Measurements from ENCODE around the gene CHRNA4.

The CHRNA4 gene

DNA sequence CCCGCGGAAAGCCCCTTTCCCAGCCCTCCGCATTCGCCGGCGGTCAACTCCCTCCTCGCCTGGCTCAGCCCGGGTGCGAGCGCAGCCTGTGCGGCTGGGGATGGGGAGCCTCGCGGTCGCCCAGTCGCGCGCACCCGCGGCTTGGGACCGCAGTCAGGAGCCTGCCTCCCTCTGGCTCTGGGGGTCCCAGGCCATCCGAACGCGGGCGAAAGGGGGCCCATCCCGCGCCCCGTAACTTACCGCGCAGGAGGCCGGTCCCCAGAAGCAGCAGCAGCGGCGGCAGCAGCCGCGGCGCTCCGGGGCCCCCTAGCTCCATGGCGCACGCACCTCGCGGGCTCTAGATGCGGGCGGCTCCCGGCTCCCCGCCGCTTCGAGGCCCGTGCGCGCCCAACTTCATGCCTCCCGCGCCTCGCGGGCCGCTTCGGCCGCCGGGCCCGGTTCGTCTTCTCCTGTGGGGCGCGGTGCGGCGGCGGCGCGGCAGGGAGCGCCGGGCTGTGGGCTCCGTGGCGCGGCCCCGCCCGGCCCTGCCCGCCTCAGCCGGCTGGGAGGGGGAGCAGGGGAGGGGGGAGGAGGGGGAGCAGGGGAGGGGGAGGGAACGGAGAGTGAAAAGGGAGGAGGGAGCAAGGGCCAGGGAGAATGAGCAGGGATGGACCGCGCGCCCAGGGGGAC, at the start of gene CHRNA4:
CHRNA4 (minus strand) TSS at position 500 of the 669 bp plus-strand sequence; CDS start at position 316, 184 bp downstream.
- ChIA-PET CTCF (no interaction called here), POLR2A (no interaction called here)
- DNase-seq (ENCODE audit: low read depth, low spot score) = no peak
- TF ChIP-seq, protein P1, sequence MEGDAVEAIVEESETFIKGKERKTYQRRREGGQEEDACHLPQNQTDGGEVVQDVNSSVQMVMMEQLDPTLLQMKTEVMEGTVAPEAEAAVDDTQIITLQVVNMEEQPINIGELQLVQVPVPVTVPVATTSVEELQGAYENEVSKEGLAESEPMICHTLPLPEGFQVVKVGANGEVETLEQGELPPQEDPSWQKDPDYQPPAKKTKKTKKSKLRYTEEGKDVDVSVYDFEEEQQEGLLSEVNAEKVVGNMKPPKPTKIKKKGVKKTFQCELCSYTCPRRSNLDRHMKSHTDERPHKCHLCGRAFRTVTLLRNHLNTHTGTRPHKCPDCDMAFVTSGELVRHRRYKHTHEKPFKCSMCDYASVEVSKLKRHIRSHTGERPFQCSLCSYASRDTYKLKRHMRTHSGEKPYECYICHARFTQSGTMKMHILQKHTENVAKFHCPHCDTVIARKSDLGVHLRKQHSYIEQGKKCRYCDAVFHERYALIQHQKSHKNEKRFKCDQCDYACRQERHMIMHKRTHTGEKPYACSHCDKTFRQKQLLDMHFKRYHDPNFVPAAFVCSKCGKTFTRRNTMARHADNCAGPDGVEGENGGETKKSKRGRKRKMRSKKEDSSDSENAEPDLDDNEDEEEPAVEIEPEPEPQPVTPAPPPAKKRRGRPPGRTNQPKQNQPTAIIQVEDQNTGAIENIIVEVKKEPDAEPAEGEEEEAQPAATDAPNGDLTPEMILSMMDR (IDR thresholded peaks at IDR 0.05; ENCODE audit: insufficient read depth, low read length, missing control alignments) = no peak
- no peak within 1 kb of the TSS for H3K4me3 ChIP-seq (ENCODE audit: low read depth, low read length)

DNA sequence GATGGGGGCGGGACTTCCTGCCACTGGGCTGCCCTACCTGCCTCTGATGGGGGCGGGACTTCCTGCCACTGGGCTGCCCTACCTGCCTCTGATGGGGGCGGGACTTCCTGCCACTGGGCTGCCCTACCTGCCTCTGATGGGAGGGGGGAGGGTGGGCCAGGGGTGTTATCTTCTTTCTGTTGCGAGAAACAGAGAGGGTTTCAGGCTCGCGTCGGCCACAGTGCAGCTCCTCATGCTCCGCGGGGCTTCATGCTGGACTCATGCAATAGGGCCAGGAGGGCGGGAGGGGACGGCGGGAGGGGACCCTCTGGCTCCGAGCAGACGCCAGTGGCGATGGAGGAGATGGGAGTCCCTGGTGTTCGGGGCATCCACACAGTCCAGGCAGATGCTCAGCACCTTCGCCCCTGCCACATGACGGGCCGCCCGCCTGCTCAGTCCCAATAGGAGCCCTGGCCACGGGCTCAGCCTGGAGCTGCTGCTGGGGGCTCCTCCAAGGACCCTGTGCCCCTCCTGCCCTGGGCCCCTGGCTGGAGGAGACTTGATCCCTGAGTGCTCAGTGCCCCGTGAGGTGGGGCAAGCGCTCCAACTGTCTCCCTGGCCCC, 48.8 kb upstream of the CHRNA4 start:
- POLR2A ChIA-PET = no interaction called here
- DNase-seq (ENCODE audit: low read depth, low spot score) = no peak
- CTCF ChIA-PET = no interaction called here
- no peak overlapping the region for H3K4me3 ChIP-seq (ENCODE audit: low read depth, low read length)
- TF ChIP-seq, protein P1 (IDR thresholded peaks at IDR 0.05; ENCODE audit: insufficient read depth, low read length, missing control alignments) = no peak

DNA sequence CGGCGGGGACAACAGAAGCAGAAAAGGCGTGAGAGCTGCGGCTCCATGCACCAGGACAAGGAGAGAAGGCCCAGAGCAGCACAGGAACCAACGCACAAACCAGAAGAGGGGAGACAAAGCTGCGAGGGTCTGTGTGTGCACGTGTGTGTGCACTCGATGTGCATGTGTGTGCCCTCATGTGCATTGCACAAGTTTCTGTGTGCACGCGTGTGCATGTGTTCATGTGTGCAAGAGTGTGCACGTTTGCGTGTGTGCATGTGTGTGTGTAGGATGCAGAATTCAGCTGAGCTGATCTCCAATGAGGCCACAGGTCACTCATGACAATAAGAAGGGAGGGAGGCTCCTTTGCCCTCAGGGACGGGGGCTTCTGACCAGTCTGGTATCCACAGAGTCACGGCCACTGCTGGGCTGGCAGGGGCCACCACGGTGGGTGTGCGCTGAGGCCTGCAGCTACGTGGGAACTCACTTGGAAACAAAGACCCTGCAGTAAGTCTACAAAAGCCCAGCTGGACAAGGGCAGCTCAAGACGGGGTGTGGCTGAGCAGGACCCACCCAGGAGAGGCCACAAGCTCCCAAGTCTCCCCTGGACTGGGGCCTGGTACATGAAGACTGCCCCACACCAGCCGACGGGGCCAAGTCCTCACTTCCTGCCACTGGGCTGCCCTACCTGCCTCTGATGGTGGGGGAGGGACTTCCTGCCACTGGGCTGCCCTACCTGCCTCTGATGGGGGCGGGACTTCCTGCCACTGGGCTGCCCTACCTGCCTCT, 48.1 kb upstream of the CHRNA4 start:
- CTCF ChIA-PET = no interaction called here
- TF ChIP-seq, protein P1 (IDR thresholded peaks at IDR 0.05; ENCODE audit: insufficient read depth, low read length, missing control alignments) = no peak
- DNase-seq (ENCODE audit: low read depth, low spot score) = no peak
- POLR2A ChIA-PET = no interaction called here
- no peak overlapping the region for H3K4me3 ChIP-seq (ENCODE audit: low read depth, low read length)

DNA sequence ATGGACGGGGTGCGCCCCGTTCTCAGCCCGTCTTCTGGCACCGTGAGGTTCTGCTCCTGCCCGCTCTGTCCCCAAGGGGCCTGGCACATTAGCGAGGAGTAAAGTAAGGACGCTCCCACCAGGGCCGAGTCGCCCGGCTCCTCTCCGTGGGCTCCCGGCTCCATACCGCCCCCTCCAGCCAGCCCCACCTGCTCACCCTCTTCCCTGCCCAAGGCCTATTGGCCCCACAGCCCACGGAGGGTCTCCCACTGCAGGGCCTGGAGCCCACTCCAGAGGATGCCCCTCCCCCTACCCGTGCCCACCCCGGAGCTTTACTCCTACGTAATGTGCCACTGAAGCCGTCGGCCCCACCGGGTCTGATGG, 47.5 kb upstream of the CHRNA4 start:
- POLR2A ChIA-PET = no interaction called here
- CTCF ChIA-PET = no interaction called here
- TF ChIP-seq, protein P1 (IDR thresholded peaks at IDR 0.05; ENCODE audit: insufficient read depth, low read length, missing control alignments) = no peak
- DNase-seq (ENCODE audit: low read depth, low spot score) = no peak
- H3K4me3 ChIP-seq (ENCODE audit: low read depth, low read length) = no peak overlapping the region

DNA sequence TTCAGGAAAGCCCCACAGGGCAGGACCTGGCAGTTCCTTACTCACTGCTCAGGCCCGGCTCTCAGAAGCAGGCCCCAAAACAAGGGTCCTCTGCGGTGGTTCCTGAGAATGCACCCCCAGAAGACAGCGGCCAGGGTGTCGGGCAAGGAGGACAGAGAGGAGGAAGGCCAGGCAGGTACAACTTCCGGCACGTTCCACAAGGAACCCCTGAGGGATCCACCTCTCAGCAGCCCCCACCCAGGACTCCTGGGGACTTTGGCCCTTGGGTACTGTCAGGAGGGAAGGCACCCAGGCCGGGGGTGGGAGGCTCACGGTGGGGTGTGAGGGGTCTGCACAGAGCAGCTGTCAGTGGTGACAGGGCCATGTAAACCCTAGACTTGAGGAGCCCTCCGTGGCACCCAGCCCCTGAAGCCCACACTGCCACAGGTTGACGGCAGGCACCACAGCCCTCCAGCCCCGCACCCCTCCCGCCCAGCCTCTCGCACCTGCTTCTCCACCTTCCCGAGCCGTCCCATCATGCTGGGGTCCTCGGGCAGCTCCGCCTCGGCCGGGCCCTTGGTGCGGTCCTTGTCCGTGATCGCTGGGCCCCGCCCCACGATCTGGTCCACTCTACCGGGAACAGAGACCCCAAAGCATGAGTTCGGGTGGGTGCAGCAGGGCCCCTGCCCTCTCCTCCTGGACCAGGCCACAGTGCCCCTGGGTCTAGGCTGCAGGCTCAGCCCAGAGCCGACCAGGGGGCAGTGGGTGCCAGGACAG, 47.0 kb upstream of the CHRNA4 start:
- CTCF ChIA-PET = no interaction called here
- TF ChIP-seq, protein P1 (IDR thresholded peaks at IDR 0.05; ENCODE audit: insufficient read depth, low read length, missing control alignments) = no peak

More for the DNA sequence above, 47.0 kb upstream of the CHRNA4 start:
- H3K4me3 ChIP-seq (ENCODE audit: low read depth, low read length) = no peak overlapping the region
- POLR2A ChIA-PET = no interaction called here
- DNase-seq (ENCODE audit: low read depth, low spot score) = no peak

All from AG04449 (cell line).